ENCODE results near the gene GPC6.

DNA sequence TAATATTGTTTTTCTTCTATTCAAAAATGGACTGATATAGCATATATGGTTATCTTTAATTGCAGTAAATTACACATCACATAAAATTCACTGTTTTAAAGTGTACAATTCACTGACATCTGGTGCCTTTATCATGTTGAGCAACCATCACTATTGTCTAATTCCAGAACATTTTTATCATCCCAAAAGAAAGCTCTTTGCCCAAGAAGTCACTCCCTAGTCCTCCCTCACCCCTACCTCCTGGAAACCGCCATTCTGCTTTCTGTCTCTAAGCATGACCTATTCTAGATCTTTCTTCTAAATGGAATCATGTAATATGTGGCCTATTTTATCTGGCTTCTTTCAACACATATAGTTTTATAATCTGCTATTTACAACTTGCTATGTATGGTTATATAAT, 727.2 kb downstream of the GPC6 start:
- TF ChIP-seq GATA2 (IDR thresholded peaks at IDR 0.05; ENCODE audit: low read depth, low read length) (no peak), GATA3 (IDR thresholded peaks at IDR 0.05; ENCODE audit: low read depth, low read length) (no peak)

All from SH-SY5Y (cell line).